Subcutaneous abdominal adipose tissue (tissue), 5 donors: Measurements from ENCODE around the gene TPMT.

Experiments used
- H3K27ac ChIP-seq: one replicate; pipeline ENCODE4 v1.7.0; 2013; ENCODE audit warnings: low read depth, mild to moderate bottlenecking, inconsistent platforms, low read length, moderate library complexity
- H3K27me3 ChIP-seq, 5 donors: one replicate each; pipeline ENCODE4 v1.7.0; 2013; ENCODE audit warnings: low read length in 5 of 5, inconsistent platforms in 1 of 5; ENCODE audit not compliant: control insufficient read depth in 5 of 5, insufficient read depth in 4 of 5
- H3K36me3 ChIP-seq, 5 donors: one replicate each; pipeline ENCODE4 v1.7.0; 2013; ENCODE audit warnings: low read length in 5 of 5; ENCODE audit not compliant: control insufficient read depth in 5 of 5, insufficient read depth in 5 of 5
- H3K4me1 ChIP-seq, 5 donors: one replicate each; pipeline ENCODE4 v1.7.0; 2013; ENCODE audit warnings: low read length in 5 of 5, mild to moderate bottlenecking in 3 of 5, moderate library complexity in 1 of 5; ENCODE audit not compliant: control insufficient read depth in 5 of 5, insufficient read depth in 5 of 5
- H3K4me3 ChIP-seq, 5 donors: one replicate each; pipeline ENCODE4 v1.7.0; 2013; ENCODE audit warnings: low read length in 5 of 5, low read depth in 1 of 5
- H3K9ac ChIP-seq, 5 donors: one replicate each; pipeline ENCODE4 v1.7.0; 2013; ENCODE audit warnings: low read length in 5 of 5, mild to moderate bottlenecking in 4 of 5, moderate library complexity in 3 of 5
- H3K9me3 ChIP-seq, 5 donors: one replicate each; pipeline ENCODE4 v1.7.0; 2013; ENCODE audit warnings: low read length in 5 of 5; ENCODE audit not compliant: control insufficient read depth in 5 of 5
- donor health status: healthy.
- donor health status: healthy.
- donor health status: healthy.
- donor health status: healthy.
- donor health status: healthy.

Gene TPMT

GRCh38 chr6:18121580-18122127, 33.2 kb downstream of the TPMT start:
- H3K27ac ChIP-seq, result no peak overlapping the region
- no peaks in the 10 kb centered on the region for H3K27me3 ChIP-seq
- H3K36me3 ChIP-seq, result no peaks in the 10 kb centered on the region
- H3K4me3 ChIP-seq, result peak overlapping the region; percentile 8 to 82 (median 76)
- H3K9me3 ChIP-seq, result peaks cover 0 to 5% (median 0%) of the 10 kb centered on the region in 5 donors
- H3K9ac ChIP-seq, result peak overlapping the region in 1 of 5 donors; percentile 68
- H3K4me1 ChIP-seq, result peaks cover 0 to 22% (median 14%) of the 10 kb centered on the region in 5 donors

DNA sequence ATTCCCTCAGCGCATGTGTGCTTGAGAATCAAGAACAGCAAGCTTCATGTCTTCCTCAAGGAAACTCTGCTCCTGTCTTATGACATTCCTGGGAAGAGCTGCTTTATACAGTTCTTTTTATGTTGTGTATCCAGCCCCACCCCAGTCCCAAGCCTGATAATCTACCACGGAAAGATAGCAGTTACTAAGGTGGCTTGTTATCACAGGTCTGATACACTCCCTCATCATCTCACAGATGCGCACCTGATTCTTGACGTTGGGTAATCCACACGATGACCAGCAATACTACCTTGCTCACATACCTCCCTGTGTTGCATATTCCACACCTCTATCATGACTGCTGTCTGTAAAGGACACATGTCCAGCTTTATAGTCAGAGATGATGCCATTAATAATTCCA, 35.6 kb downstream of the TPMT start:
- Histone ChIP-seq H3K4me3 (no peak overlapping the region), H3K27ac (no peak overlapping the region), H3K9ac (no peak overlapping the region), H3K36me3 (no peaks in the 10 kb centered on the region), H3K27me3 (no peaks in the 10 kb centered on the region), H3K4me1 (peaks cover 0 to 22% (median 14%) of the 10 kb centered on the region in 5 donors), H3K9me3 (peaks cover 0 to 5% (median 0%) of the 10 kb centered on the region in 5 donors)

- Histone ChIP-seq H3K9me3 (peaks cover 0 to 5% (median 0%) of the 10 kb centered on the region in 5 donors), H3K36me3 (no peaks in the 10 kb centered on the region), H3K4me3 (no peak overlapping the region), H3K9ac (no peak overlapping the region), H3K27ac (no peak overlapping the region), H3K27me3 (no peaks in the 10 kb centered on the region), H3K4me1 (peaks cover 0 to 22% (median 14%) of the 10 kb centered on the region in 5 donors)
Measured at GRCh38 chr6:18118330-18118729, 36.5 kb downstream of the TPMT start.

- no peaks in the 10 kb centered on the region for H3K27me3 ChIP-seq
- peaks cover 0 to 13% (median 7%) of the 10 kb centered on the region in 5 donors for H3K4me1 ChIP-seq
- H3K27ac ChIP-seq, result no peak overlapping the region
- H3K4me3 ChIP-seq, result no peak overlapping the region
- H3K9me3 ChIP-seq, result peaks cover 0 to 5% (median 0%) of the 10 kb centered on the region in 5 donors
- H3K36me3 ChIP-seq, result no peaks in the 10 kb centered on the region
- no peak overlapping the region for H3K9ac ChIP-seq
Measured at GRCh38 chr6:18117136-18117535, 37.7 kb downstream of the TPMT start.

DNA sequence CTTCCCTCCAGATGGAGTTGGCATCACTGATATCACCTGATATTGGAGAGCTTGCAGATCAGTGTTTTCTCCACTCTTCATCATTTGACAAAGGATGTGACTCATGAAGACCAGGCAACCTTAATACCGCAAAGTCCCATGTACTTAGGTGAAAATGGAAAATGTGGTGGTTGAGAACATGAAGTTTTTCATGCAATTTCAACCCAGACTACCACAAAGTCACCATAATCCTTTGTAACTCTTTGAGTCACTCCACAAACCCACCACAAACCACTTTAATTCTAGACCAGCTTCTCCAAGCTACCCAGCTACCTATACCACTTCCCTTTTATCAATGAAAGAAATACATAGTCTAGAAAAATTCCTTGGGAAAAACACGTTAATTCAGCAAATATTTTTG, 39.5 kb downstream of the TPMT start:
- peaks cover 0 to 6% (median 0%) of the 10 kb centered on the region in 5 donors for H3K4me1 ChIP-seq
- H3K27ac ChIP-seq, result no peak overlapping the region
- H3K9ac ChIP-seq, result no peak overlapping the region
- no peak overlapping the region for H3K4me3 ChIP-seq
- no peaks in the 10 kb centered on the region for H3K27me3 ChIP-seq
- peaks cover 0 to 5% (median 0%) of the 10 kb centered on the region in 5 donors for H3K9me3 ChIP-seq
- no peaks in the 10 kb centered on the region for H3K36me3 ChIP-seq

DNA sequence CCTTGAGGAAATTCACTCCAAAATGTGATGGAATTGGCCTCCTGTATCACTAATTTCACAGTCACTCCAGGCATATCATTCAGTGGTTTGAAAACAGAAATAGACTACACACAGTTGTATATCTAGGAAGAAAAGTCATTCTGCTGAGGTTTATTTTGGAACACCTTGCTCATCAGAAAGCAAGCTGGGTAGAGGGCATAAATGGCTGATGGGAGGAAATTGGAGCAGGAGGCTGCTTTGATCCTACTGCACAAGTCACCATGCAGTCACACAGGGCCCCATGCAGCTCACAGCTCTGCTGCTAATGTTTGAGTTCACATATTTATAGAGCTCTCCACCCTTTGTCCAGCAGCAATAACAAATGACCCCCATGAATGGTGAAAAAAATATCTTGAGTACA, 44.7 kb downstream of the TPMT start:
- no peaks in the 10 kb centered on the region for H3K36me3 ChIP-seq
- no peak overlapping the region for H3K27ac ChIP-seq
- H3K4me3 ChIP-seq, result no peak overlapping the region
- H3K9ac ChIP-seq, result no peak overlapping the region
- H3K9me3 ChIP-seq, result peaks cover 0 to 8% (median 6%) of the 10 kb centered on the region in 5 donors
- no peaks in the 10 kb centered on the region for H3K27me3 ChIP-seq
- H3K4me1 ChIP-seq, result no peaks in the 10 kb centered on the region

DNA sequence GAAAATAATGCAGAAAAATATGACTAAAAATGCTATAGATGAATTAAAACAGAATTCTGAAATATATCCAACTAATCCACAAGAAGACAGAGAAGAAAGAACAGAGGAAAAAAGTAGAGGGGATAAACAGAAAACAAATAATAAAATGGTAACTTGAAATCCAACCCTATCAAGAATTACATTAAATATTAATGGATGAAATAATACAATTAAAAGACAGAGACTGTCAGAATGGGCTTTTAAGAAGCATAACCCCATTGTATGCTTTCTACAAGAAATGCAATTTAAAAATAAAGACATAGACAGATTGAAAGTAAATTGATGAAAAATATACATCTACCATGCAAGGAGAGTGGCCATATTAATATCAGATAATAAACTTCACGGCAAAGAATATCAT, 47.8 kb downstream of the TPMT start:
- Histone ChIP-seq H3K27ac (no peak overlapping the region), H3K4me1 (no peaks in the 10 kb centered on the region), H3K9me3 (peaks cover 0 to 8% (median 6%) of the 10 kb centered on the region in 5 donors), H3K36me3 (no peaks in the 10 kb centered on the region), H3K27me3 (no peaks in the 10 kb centered on the region), H3K4me3 (no peak overlapping the region), H3K9ac (no peak overlapping the region)

GRCh38 chr6:18102783-18103509, 51.9 kb downstream of the TPMT start:
- Histone ChIP-seq H3K4me1 (no peaks in the 10 kb centered on the region), H3K27ac (no peak overlapping the region), H3K9ac (no peak overlapping the region), H3K36me3 (no peaks in the 10 kb centered on the region), H3K9me3 (peaks cover 0 to 8% (median 6%) of the 10 kb centered on the region in 5 donors), H3K27me3 (no peaks in the 10 kb centered on the region), H3K4me3 (no peak overlapping the region)

DNA sequence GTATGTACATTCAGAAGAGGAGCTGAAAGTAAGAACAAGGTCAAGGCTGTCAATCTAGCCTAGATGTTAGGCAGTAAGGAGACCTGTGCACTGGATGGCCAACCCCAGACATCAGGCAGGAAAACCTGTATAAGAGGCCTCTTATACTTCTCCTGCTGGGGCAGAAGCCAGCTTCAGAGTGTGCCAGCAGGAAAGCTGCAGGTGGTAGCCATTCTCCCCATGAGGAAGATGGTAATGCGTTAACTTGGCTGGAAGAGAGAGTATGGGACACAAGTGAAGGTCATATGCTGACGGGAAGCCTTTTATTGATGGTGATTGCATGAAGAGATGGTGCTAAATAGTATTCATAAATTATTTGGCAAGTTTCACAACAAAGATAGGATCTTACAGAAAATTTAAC, 53.0 kb downstream of the TPMT start:
- Histone ChIP-seq H3K36me3 (no peaks in the 10 kb centered on the region), H3K9ac (no peak overlapping the region), H3K4me3 (no peak overlapping the region), H3K4me1 (no peaks in the 10 kb centered on the region), H3K27me3 (no peaks in the 10 kb centered on the region), H3K9me3 (no peaks in the 10 kb centered on the region), H3K27ac (no peak overlapping the region)

- Histone ChIP-seq H3K36me3 (no peaks in the 10 kb centered on the region), H3K4me3 (no peak overlapping the region), H3K27ac (no peak overlapping the region), H3K9ac (no peak overlapping the region), H3K4me1 (no peaks in the 10 kb centered on the region), H3K27me3 (no peaks in the 10 kb centered on the region), H3K9me3 (no peaks in the 10 kb centered on the region)
Measured at GRCh38 chr6:18101271-18101670, 53.6 kb downstream of the TPMT start.
